PC-3 (cell line): ENCODE results near the gene BCAS3.

Experiments used
- EZH2 ChIP-seq: fragments of 300-600 bp; sonication (generic); IDR thresholded peaks from one replicate; pipeline ENCODE4 v1.6.1; 2017; ENCODE audit warnings: antibody characterized with exemption, mild to moderate bottlenecking, low read length; ENCODE audit not compliant: unreplicated experiment
- TF ChIP-seq, protein P1 (sequence below): fragments of 300-600 bp; sonication (generic); conservative IDR thresholded peaks from 2 replicates; pipeline ENCODE4 v1.5.1; 2017; ENCODE audit warnings: antibody characterized with exemption, low read depth, mild to moderate bottlenecking, low read length

DNA sequence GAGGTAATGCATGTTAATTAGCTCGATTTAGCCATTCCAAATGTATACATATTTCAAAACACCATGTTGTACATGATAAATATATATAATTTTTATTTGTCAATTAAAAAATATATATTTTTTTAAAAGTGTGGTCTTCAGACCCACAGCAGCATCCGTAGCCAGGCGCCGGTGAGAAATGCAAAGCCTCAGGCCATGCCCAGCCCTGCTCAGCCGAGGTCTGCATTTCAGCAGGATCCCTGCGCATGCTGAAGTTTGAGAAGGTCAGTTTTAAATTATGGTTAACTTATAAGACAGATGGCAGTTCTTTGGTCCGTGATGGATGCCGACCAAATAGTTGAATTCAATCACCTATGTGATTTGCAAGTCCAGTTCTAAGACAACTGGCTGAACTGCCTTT is 694.0 kb downstream of the BCAS3 start:
- TF ChIP-seq, protein P1, sequence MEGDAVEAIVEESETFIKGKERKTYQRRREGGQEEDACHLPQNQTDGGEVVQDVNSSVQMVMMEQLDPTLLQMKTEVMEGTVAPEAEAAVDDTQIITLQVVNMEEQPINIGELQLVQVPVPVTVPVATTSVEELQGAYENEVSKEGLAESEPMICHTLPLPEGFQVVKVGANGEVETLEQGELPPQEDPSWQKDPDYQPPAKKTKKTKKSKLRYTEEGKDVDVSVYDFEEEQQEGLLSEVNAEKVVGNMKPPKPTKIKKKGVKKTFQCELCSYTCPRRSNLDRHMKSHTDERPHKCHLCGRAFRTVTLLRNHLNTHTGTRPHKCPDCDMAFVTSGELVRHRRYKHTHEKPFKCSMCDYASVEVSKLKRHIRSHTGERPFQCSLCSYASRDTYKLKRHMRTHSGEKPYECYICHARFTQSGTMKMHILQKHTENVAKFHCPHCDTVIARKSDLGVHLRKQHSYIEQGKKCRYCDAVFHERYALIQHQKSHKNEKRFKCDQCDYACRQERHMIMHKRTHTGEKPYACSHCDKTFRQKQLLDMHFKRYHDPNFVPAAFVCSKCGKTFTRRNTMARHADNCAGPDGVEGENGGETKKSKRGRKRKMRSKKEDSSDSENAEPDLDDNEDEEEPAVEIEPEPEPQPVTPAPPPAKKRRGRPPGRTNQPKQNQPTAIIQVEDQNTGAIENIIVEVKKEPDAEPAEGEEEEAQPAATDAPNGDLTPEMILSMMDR = no peak
- TF ChIP-seq EZH2 = no peak
